GM19351 (cell line): ENCODE measurements around the gene EPHA10.
"Not testable (repeated sequence)": the region's sequence is repeated elsewhere in the genome, so short reads cannot be mapped to it uniquely, and the experiment has no call there.

ENCODE experiments used
- ATAC-seq: cut with Tn5 transposase; IDR thresholded peaks from one replicate; pipeline ENCODE4 v1.9.1; 2021; ENCODE audit warnings: mild to moderate bottlenecking, moderate library complexity; ENCODE audit not compliant: unreplicated experiment

Gene EPHA10

GRCh38 chr1:37737975-37738374 lies 26.9 kb downstream of the EPHA10 start:
- not testable (repeated sequence) for ATAC-seq

- ATAC-seq: no peak
Observed at GRCh38 chr1:37734629-37735591, 30.0 kb downstream of the EPHA10 start.

GRCh38 chr1:37732111-37732780 lies 32.7 kb downstream of the EPHA10 start:
- no peak for ATAC-seq

GRCh38 chr1:37731312-37732019 lies 33.5 kb downstream of the EPHA10 start:
- ATAC-seq: no peak

- ATAC-seq: no peak
Observed at GRCh38 chr1:37730376-37730775, 34.5 kb downstream of the EPHA10 start.

GRCh38 chr1:37728416-37728815 lies 36.5 kb downstream of the EPHA10 start:
- no peak for ATAC-seq

GRCh38 chr1:37726751-37727585 lies 38.0 kb downstream of the EPHA10 start:
- ATAC-seq: no peak

- no peak for ATAC-seq
Observed at GRCh38 chr1:37725851-37726613, 38.9 kb downstream of the EPHA10 start.

- no peak for ATAC-seq
Observed at GRCh38 chr1:37724575-37724974, 40.3 kb downstream of the EPHA10 start.

GRCh38 chr1:37723390-37724078 lies 41.4 kb downstream of the EPHA10 start:
- ATAC-seq: no peak

- ATAC-seq: no peak
Observed at GRCh38 chr1:37723072-37723389, 41.9 kb downstream of the EPHA10 start.

- no peak for ATAC-seq
Observed at GRCh38 chr1:37722181-37723071, 42.5 kb downstream of the EPHA10 start.

GRCh38 chr1:37721565-37721964 lies 43.4 kb downstream of the EPHA10 start:
- ATAC-seq: no peak

- ATAC-seq: no peak
Observed at GRCh38 chr1:37720231-37721130, 44.4 kb downstream of the EPHA10 start.

- no peak for ATAC-seq
Observed at GRCh38 chr1:37719572-37720195, 45.2 kb downstream of the EPHA10 start.

- ATAC-seq: no peak
Observed at GRCh38 chr1:37718901-37719571, 45.9 kb downstream of the EPHA10 start.
